ENCODE measurements around the gene HASPIN. TPM values are rescaled to one million over a fixed set of nuclear protein-coding genes. Genes with fewer than 3 reads are reported as not detected.
A peak's percentile ranks its signal among the peaks of the same experiment; 100 is the strongest.
"Not testable (repeated sequence)": the region's sequence is repeated elsewhere in the genome, so short reads cannot be mapped to it uniquely, and the experiment has no call there.

Gene HASPIN
- total and polyA plus RNA-seq, 2 of the 13 experiments (the other 11 are each of a cell fraction or from before 2014, with no cell fraction given), result 2.7 to 8.1 TPM

- H3K79me2 ChIP-seq (ENCODE audit: insufficient read depth, low read length); FAIRE-seq; H3K27ac ChIP-seq (ENCODE audit: extremely low read length, insufficient read depth, low read length); H4K20me1 ChIP-seq (ENCODE audit: insufficient read depth, low read length); H3K9ac ChIP-seq (ENCODE audit: insufficient read depth, low read depth, low read length); H2AFZ ChIP-seq (ENCODE audit: low read length); DNase-seq (ENCODE audit: low spot score); BruUV-seq (replicated peaks); in situ Hi-C loops (cut with HindIII; ENCODE audit: extremely low pct_ligation_motif_present, low pct_unique_long_range_greater_than_20kb); H3K4me1 ChIP-seq (ENCODE audit: insufficient read depth, low read length); H3K4me2 ChIP-seq (ENCODE audit: low read depth, low read length); H3K36me3 ChIP-seq (replicated peaks in 1 of 2; ENCODE audit: control insufficient read depth in 1 of 2, insufficient read depth in 2 of 2, low read length in 2 of 2); ATAC-seq; CTCF ChIA-PET (ENCODE audit: low intra/inter-chr PET ratio, low total read pairs); H3K4me3 ChIP-seq (replicated peaks in 1 of 3; ENCODE audit: insufficient read depth in 1 of 3, low read depth in 2 of 3, low read length in 3 of 3); POLR2A ChIA-PET; intact Hi-C loops (cut with micrococcal nuclease; ENCODE audit: unreplicated experiment): not testable (repeated sequence)
- Histone ChIP-seq H3K9me3 (ENCODE audit: low read length) (peaks cover 12% of the 10 kb centered on the region), H3K27me3 (ENCODE audit: control insufficient read depth in 1 of 2, insufficient read depth in 2 of 2, low read length in 2 of 2) (peaks cover 0 to 18% of the 10 kb centered on the region in 2 experiments; a peak in 2 of 5 replicates)
- WGBS (ENCODE audit: low lambda C conversion rate), result 73% methylated on average over 6 of the region's 7 CpGs
- TF ChIP-seq MAFK (conservative IDR thresholded peaks at IDR 0.05 in 1 of 2, IDR thresholded peaks at IDR 0.05 in 1 of 2; ENCODE audit: low read length in 2 of 2), result peak; percentile 18 to 30; a peak in 2 of 4 replicates
Measured at GRCh38 chr17:3702041-3702539, 21.6 kb upstream of the HASPIN start.

GRCh38 chr17:3704931-3705717 is 18.6 kb upstream of the HASPIN start:
- H4K20me1 ChIP-seq (ENCODE audit: insufficient read depth, low read length), result no peaks in the 10 kb centered on the region
- H3K79me2 ChIP-seq (ENCODE audit: insufficient read depth, low read length), result no peaks in the 10 kb centered on the region
- WGBS (ENCODE audit: low lambda C conversion rate), result 59% methylated on average over 20 of the region's 20 CpGs
- intact Hi-C loops (cut with micrococcal nuclease; ENCODE audit: unreplicated experiment), result no loop called here
- in situ Hi-C loops (cut with HindIII; ENCODE audit: extremely low pct_ligation_motif_present, low pct_unique_long_range_greater_than_20kb), result no loop called here
- ChIA-PET CTCF (ENCODE audit: low intra/inter-chr PET ratio, low total read pairs) (no interaction called here), POLR2A (no interaction called here)
- H3K4me3 ChIP-seq (replicated peaks in 1 of 3; ENCODE audit: insufficient read depth in 1 of 3, low read depth in 2 of 3, low read length in 3 of 3), result no peak overlapping the region
- no peak overlapping the region for H2AFZ ChIP-seq (ENCODE audit: low read length)
- H3K36me3 ChIP-seq (replicated peaks in 1 of 2; ENCODE audit: control insufficient read depth in 1 of 2, insufficient read depth in 2 of 2, low read length in 2 of 2), result no peaks in the 10 kb centered on the region
- FAIRE-seq (no peak), DNase-seq (ENCODE audit: low spot score) (no peak), ATAC-seq (no peak)
- BruUV-seq (replicated peaks), result no TSS peak
- no peaks in the 10 kb centered on the region for H3K4me1 ChIP-seq (ENCODE audit: insufficient read depth, low read length)
- no peak overlapping the region for H3K27ac ChIP-seq (ENCODE audit: extremely low read length, insufficient read depth, low read length)
- no peaks in the 10 kb centered on the region for H3K9me3 ChIP-seq (ENCODE audit: low read length)
- H3K27me3 ChIP-seq (ENCODE audit: control insufficient read depth in 1 of 2, insufficient read depth in 2 of 2, low read length in 2 of 2), result peaks cover 0 to 3% of the 10 kb centered on the region in 2 experiments; a peak in 1 of 5 replicates
- no peak overlapping the region for H3K9ac ChIP-seq (ENCODE audit: insufficient read depth, low read depth, low read length)
- no peak overlapping the region for H3K4me2 ChIP-seq (ENCODE audit: low read depth, low read length)
- TF ChIP-seq POGZ (CRISPR knock-in tag; IDR thresholded peaks at IDR 0.05) (no peak), ZNF75D (CRISPR knock-in tag; IDR thresholded peaks at IDR 0.05; ENCODE audit: borderline replicate concordance) (no peak), HOXA5 (CRISPR knock-in tag; IDR thresholded peaks at IDR 0.05) (no peak), HINFP (CRISPR knock-in tag; IDR thresholded peaks at IDR 0.05; ENCODE audit: low read depth) (no peak), HCFC1 (IDR thresholded peaks at IDR 0.05; ENCODE audit: low read depth, low read length) (no peak), YY1 (IDR thresholded peaks at IDR 0.05; ENCODE audit: insufficient read depth, insufficient replicate concordance, low read depth, low read length) (no peak), ZBTB1 (CRISPR knock-in tag; IDR thresholded peaks at IDR 0.05; ENCODE audit: borderline replicate concordance) (no peak), HNRNPL (IDR thresholded peaks at IDR 0.05; ENCODE audit: low read depth, low read length) (no peak), HOMEZ (CRISPR knock-in tag; IDR thresholded peaks at IDR 0.05; ENCODE audit: low read depth) (no peak), ARNT (IDR thresholded peaks at IDR 0.05) (no peak), ZNF747 (CRISPR knock-in tag; IDR thresholded peaks at IDR 0.05; ENCODE audit: borderline replicate concordance) (no peak), CHCHD3 (CRISPR knock-in tag; IDR thresholded peaks at IDR 0.05) (no peak), NCOR1 (IDR thresholded peaks at IDR 0.05; ENCODE audit: borderline replicate concordance, low read length) (no peak), HNRNPLL (IDR thresholded peaks at IDR 0.05; ENCODE audit: low read depth, low read length, poor library complexity, severe bottlenecking) (no peak), KDM4B (CRISPR knock-in tag; IDR thresholded peaks at IDR 0.05) (no peak)

All from HepG2 (cell line).